Measurements from ENCODE around the gene CLBA1.

DNA sequence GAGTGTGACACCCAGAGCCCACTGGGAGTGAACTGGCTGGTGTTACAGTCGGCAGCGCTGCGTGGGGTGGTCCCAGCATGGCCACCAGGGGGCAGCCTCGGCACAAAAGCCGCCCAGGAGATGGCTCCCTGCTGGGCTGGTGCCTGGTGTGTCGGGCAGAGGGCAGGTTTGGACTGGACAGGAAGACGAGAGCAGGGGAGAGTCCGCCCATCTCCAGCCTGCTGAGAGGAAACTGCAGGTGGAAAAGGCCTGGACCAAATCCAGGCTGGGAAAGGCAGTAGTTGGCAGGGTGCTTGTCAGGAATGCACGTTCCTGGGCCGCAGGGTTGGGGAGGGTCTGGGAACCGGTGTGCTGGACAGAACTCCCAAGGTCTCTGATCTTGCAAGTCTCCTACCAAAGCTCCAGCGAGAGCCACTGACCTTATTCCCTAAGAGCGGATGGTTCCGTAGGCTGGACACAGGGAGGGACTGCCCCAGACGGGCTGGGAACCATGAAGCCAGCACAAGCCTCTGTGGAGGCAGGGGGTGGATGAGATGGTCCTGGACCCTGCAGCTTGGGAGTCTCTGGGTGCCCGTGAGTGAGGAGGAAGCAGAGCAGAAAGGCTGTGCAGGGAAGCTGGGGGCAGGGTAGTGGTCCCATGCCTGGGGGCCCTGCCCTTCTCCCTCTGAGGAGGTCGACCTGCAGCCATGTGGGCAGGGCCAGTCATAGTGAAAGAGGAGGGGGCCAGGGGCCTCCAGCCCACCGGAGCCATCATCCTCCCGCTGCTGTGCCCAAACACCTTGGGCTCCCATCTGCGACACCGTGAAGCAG lies 9.2 kb upstream of the CLBA1 start:
- TF ChIP-seq, protein P1, sequence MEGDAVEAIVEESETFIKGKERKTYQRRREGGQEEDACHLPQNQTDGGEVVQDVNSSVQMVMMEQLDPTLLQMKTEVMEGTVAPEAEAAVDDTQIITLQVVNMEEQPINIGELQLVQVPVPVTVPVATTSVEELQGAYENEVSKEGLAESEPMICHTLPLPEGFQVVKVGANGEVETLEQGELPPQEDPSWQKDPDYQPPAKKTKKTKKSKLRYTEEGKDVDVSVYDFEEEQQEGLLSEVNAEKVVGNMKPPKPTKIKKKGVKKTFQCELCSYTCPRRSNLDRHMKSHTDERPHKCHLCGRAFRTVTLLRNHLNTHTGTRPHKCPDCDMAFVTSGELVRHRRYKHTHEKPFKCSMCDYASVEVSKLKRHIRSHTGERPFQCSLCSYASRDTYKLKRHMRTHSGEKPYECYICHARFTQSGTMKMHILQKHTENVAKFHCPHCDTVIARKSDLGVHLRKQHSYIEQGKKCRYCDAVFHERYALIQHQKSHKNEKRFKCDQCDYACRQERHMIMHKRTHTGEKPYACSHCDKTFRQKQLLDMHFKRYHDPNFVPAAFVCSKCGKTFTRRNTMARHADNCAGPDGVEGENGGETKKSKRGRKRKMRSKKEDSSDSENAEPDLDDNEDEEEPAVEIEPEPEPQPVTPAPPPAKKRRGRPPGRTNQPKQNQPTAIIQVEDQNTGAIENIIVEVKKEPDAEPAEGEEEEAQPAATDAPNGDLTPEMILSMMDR (conservative IDR thresholded peaks at IDR 0.05 in 1 of 2, IDR thresholded peaks at IDR 0.05 in 1 of 2; ENCODE audit: low read depth in 1 of 2, low read length in 2 of 2) = peak; percentile 75 to 88
- no peak for TF ChIP-seq EZH2 (IDR thresholded peaks at IDR 0.05; ENCODE audit: low read length, missing control alignments)

Measured in fibroblast of lung (primary cell).